K562 (cell line): ENCODE measurements around the gene CFAP97D2.

Source experiments
- NRF1 ChIP-seq, 2 experiments: fragments of 450-650 bp; IDR thresholded peaks in 1 of 2; conservative IDR thresholded peaks in 1 of 2; 2 replicates each; pipeline ENCODE4 v1.6.1; 2014; ENCODE audit warnings: mild to moderate bottlenecking in 2 of 2
- SMAD3 ChIP-seq: fragments of 450-650 bp; formaldehyde crosslinking; conservative IDR thresholded peaks from 2 replicates; pipeline ENCODE4 v1.4.0; 2020; ENCODE audit warnings: mild to moderate bottlenecking
- ZNF124 ChIP-seq: sonication (generic); formaldehyde crosslinking; IDR thresholded peaks from 2 replicates; pipeline ENCODE4 v1.8.1; 2022; ENCODE audit warnings: missing genetic modification reagents
- ZNF217 ChIP-seq: sonication (generic); formaldehyde crosslinking; IDR thresholded peaks from 2 replicates; pipeline ENCODE4 v1.8.0; 2022; ENCODE audit warnings: mild to moderate bottlenecking, missing genetic modification reagents

DNA sequence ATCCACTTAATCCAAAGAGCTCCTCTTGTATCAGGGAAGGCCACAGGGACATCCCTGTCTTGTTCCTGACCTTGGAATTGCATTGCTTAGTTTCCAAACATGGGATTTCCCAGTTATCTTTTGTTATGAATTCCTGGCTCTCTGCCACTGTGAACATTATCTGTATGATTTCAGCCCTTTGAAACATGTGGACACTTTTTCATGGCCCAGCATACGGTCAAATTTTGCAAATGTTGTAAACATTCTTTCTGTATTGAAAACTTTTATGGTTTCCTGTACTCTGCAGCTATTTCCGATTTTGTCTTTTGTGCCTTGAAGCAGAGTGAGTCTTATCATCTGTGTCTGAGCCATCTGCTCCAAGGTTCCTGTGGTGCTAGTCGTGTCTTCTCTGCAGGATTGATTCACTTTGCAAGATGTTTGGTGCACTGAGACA is 4.5 kb upstream of the CFAP97D2 start:
- TF ChIP-seq ZNF124 (CRISPR knock-in tag) = no peak
- no peak for TF ChIP-seq NRF1 (conservative IDR thresholded peaks at IDR 0.05 in 1 of 2, IDR thresholded peaks at IDR 0.05 in 1 of 2)
- no peak for TF ChIP-seq SMAD3
- TF ChIP-seq ZNF217 (CRISPR knock-in tag) = no peak
